Measurements from ENCODE around the gene MTERF4. TPM values are rescaled to one million over a fixed set of nuclear protein-coding genes. Genes with fewer than 3 reads are reported as not detected.

MTERF4 gene
- total RNA-seq, 1 experiment from 2014 or later, result 13.6 TPM

GRCh38 chr2:241099246-241099645 lies 2.8 kb downstream of the MTERF4 start:
- Histone ChIP-seq H3K9me3 (ENCODE audit: low read length) (no peaks in the 10 kb centered on the region), H3K9me2 (replicated peaks; ENCODE audit: low read length) (no peaks in the 10 kb centered on the region), H3K36me3 (ENCODE audit: low read depth, low read length) (no peaks in the 10 kb centered on the region), H2AFZ (ENCODE audit: low read length) (no peak overlapping the region), H3F3A (ENCODE audit: low read length, unreplicated experiment) (no peaks in the 10 kb centered on the region), H3K27ac (ENCODE audit: low read length) (no peak overlapping the region), H3K4me2 (ENCODE audit: low read length) (no peak overlapping the region), H3K4me3 (ENCODE audit: low read length) (no peak overlapping the region), H4K20me1 (ENCODE audit: low read length) (no peaks in the 10 kb centered on the region), H3K27me3 (ENCODE audit: low read length) (no peaks in the 10 kb centered on the region), H3K79me2 (ENCODE audit: low read length) (peaks cover 13% of the 10 kb centered on the region), H3K4me1 (ENCODE audit: insufficient read depth, low read length) (no peaks in the 10 kb centered on the region), H3K9ac (ENCODE audit: low read length) (no peak overlapping the region)
- DNase-seq (no peak), ATAC-seq (no peak)
- POLR2A ChIA-PET (ENCODE audit: unreplicated experiment), result no interaction called here
- BruUV-seq (replicated peaks), result no TSS peak
- intact Hi-C loops (cut with micrococcal nuclease), result no loop called here
- TF ChIP-seq EZH2phosphoT487 (IDR thresholded peaks at IDR 0.05; ENCODE audit: borderline replicate concordance, low read length) (no peak), EZH2 (IDR thresholded peaks at IDR 0.05; ENCODE audit: low read length, unreplicated experiment) (no peak), CTCF (conservative IDR thresholded peaks at IDR 0.05; ENCODE audit: low read depth, low read length) (no peak)
- CTCF ChIA-PET, result no interaction called here

GRCh38 chr2:241096979-241097378 lies 5.1 kb downstream of the MTERF4 start:
- POLR2A ChIA-PET (ENCODE audit: unreplicated experiment), result no interaction called here
- DNase-seq, result no peak

More at GRCh38 chr2:241096979-241097378, 5.1 kb downstream of the MTERF4 start:
- Histone ChIP-seq H3K4me1 (ENCODE audit: insufficient read depth, low read length) (no peaks in the 10 kb centered on the region), H3K27ac (ENCODE audit: low read length) (no peak overlapping the region), H3K4me2 (ENCODE audit: low read length) (no peak overlapping the region), H4K20me1 (ENCODE audit: low read length) (no peaks in the 10 kb centered on the region), H3K9me3 (ENCODE audit: low read length) (no peaks in the 10 kb centered on the region), H3K9me2 (replicated peaks; ENCODE audit: low read length) (no peaks in the 10 kb centered on the region), H3K4me3 (ENCODE audit: low read length) (no peak overlapping the region), H3F3A (ENCODE audit: low read length, unreplicated experiment) (no peaks in the 10 kb centered on the region), H3K9ac (ENCODE audit: low read length) (no peak overlapping the region), H3K36me3 (ENCODE audit: low read depth, low read length) (no peaks in the 10 kb centered on the region), H3K79me2 (ENCODE audit: low read length) (peaks cover 13% of the 10 kb centered on the region), H2AFZ (ENCODE audit: low read length) (no peak overlapping the region), H3K27me3 (ENCODE audit: low read length) (no peaks in the 10 kb centered on the region)
- no peak for ATAC-seq
- intact Hi-C loops (cut with micrococcal nuclease), result no loop called here
- BruUV-seq (replicated peaks), result no TSS peak
- TF ChIP-seq CTCF (conservative IDR thresholded peaks at IDR 0.05; ENCODE audit: low read depth, low read length) (no peak), EZH2phosphoT487 (IDR thresholded peaks at IDR 0.05; ENCODE audit: borderline replicate concordance, low read length) (no peak), EZH2 (IDR thresholded peaks at IDR 0.05; ENCODE audit: low read length, unreplicated experiment) (no peak)
- CTCF ChIA-PET, result no interaction called here

Data from PC-3 (cell line).